T-helper 9 cell (primary cell): ENCODE results near the gene LIMCH1.

Experiments used
- DNase-seq: peaks from one replicate; pipeline ENCODE4 v3.0.0-alpha.2; 2020

The LIMCH1 gene

GRCh38 chr4:41569961-41570360 lies 32.0 kb downstream of the LIMCH1 start:
- no peak for DNase-seq

DNA sequence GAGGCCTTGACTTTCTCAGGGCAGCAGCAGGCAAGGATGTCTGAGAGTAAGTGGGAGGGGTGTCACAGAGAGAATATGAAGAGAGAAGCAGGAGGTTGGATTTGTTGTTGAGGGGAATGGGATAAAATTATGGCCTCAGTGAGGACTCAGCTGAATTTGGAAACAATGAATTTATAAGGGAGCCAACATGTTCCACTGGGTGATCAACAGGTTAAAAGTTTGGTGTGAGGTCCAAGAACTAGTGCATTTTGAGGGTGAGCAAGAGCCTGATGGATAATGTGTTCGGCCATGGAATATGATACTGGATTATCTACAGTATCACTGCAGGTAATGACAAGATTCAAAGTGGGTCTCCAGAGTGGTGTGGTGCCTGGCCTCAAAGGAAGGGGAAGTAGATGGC lies 33.5 kb downstream of the LIMCH1 start:
- no peak for DNase-seq

GRCh38 chr4:41572516-41572915 lies 34.6 kb downstream of the LIMCH1 start:
- DNase-seq = no peak

GRCh38 chr4:41572956-41573355 lies 35.0 kb downstream of the LIMCH1 start:
- DNase-seq = no peak

DNA sequence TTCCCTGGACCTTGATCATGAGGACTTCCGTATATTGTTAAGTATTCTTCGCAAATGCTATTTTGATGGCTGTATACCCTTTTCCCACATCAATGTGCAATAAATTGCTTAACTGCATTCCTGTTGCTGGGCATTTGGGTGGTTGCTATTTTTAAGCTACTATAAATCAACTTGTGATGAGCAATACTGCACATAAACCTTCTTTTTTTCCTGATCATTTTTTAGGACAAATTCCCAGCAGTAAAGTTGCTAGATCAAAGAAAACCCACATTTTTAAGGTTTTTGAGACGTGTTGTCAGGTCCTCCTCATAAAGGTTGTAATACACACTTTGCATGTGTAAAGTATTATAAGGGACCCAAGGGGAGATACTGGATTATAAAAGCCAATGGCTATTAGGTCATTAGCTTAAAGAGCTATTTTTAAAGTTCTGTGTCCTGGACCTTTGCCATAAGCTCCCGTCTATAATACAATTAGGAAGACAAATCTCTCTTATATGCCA lies 35.6 kb downstream of the LIMCH1 start:
- no peak for DNase-seq

DNA sequence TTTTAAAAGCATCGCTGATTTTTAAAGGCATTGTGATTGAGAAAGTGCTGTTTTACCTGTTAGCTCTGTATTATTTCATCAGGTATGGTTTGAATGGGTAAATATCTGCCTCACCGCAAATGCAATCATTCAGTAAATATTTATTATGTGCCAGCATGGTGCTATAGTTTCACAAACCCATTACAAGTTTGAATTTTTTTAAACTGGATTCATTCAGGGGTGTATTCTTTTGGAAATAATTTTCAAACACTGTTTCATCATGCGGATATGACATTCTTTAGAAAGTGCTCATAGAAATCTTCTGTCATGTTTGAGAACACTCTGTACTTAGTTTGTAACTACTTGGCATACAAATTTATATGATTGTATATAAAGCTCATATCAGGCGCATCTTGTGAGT lies 37.2 kb downstream of the LIMCH1 start:
- no peak for DNase-seq

GRCh38 chr4:41575665-41576064 lies 37.7 kb downstream of the LIMCH1 start:
- DNase-seq = no peak

- DNase-seq = no peak
Measured at GRCh38 chr4:41579043-41579442, 41.1 kb downstream of the LIMCH1 start.

- DNase-seq = no peak
Measured at GRCh38 chr4:41579526-41579925, 41.6 kb downstream of the LIMCH1 start.

- DNase-seq = no peak
Measured at GRCh38 chr4:41580007-41580406, 42.0 kb downstream of the LIMCH1 start.

GRCh38 chr4:41586675-41587225 lies 48.8 kb downstream of the LIMCH1 start:
- DNase-seq = no peak

DNA sequence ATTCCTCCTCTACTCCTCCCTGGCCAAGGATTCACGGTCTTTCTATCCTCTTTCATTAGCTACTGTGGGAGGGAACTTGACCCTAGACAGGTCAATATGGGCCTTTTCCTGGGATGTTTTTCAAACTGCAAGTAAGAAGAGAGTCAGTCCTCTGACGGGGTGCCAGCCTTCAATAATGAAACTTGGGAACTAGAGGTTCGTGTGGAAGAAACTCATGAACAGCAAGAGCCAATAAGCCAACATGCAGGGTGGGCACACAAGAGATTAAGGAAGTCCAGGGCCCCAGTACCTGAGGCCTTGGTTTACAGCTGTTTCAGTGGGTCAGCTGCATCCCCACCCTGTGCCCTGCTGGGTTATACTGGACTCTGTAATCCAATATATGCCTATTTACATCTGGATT lies 49.3 kb downstream of the LIMCH1 start:
- no peak for DNase-seq

DNA sequence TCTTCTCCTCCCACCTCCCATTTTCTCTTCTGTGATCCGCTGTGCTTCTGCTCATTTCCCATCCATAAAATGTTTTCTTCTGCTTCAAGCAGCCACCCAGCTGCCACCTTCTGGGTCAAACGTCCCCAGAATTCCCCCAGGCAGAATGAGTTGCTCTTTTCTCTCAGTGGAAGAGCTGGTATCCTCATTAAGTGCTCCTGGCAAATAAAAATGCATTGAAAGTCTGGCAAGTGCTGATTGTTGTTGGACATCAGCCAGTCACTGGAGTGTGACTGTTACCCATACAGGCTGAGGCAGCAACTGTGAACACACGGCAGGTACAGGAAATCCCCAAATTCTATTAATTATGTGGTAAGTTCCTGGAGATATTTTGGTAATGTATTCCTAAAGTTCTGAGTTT lies 52.6 kb downstream of the LIMCH1 start:
- no peak for DNase-seq

GRCh38 chr4:41594432-41594831 lies 56.5 kb downstream of the LIMCH1 start:
- no peak for DNase-seq

- DNase-seq = no peak
Measured at GRCh38 chr4:41597494-41597893, 59.5 kb downstream of the LIMCH1 start.

GRCh38 chr4:41598580-41598979 lies 60.6 kb downstream of the LIMCH1 start:
- no peak for DNase-seq

DNA sequence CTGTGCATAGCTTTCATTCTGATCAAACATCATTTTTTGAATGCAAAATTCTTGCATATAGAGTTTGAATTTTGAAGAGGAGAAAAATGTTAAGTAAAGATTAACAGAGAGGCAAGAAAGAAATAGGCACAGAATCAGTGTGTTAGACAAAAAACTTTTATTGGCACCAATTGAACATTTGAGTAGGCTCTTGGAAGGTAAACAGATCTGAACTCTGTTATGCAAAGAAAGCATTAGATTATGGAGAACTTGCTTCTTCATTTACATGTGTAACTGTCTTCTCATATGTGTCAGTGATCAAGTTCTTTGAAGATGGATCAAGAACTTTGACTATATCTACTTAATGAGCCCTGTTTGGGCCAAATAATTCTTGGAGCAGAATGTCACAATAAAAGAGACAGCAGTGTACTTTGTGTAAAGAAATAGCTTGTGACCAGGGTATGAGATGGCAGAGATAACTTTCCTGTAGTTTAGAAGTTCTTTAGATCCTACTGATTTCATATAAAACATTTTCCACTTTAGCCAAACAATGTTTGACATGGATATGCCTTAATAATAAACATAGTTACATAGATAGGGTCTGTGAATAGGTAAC lies 61.3 kb downstream of the LIMCH1 start:
- no peak for DNase-seq

- no peak for DNase-seq
Measured at GRCh38 chr4:41600243-41600912, 62.4 kb downstream of the LIMCH1 start.

GRCh38 chr4:41601025-41601424 lies 63.1 kb downstream of the LIMCH1 start:
- no peak for DNase-seq

DNA sequence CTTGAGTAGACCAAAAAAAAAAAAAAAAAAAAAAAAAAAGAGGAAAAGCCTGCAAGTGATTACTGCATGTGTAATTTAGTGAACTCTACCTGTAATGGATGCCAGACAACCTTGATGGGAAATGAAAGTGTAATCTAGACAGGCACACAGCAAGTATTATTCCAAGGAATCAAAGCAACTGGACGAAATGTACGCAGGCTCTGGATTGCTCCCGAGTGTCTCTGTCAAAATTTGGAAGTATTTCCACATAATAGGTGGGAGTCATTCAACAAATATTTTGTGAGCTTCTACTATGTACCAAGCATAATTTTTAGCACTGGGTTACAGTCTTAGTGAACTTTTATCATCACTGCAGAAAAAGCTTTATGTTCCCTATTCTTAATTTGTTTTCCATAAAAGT lies 64.2 kb downstream of the LIMCH1 start:
- no peak for DNase-seq

- DNase-seq = no peak
Measured at GRCh38 chr4:41602886-41603498, 65.0 kb downstream of the LIMCH1 start.

DNA sequence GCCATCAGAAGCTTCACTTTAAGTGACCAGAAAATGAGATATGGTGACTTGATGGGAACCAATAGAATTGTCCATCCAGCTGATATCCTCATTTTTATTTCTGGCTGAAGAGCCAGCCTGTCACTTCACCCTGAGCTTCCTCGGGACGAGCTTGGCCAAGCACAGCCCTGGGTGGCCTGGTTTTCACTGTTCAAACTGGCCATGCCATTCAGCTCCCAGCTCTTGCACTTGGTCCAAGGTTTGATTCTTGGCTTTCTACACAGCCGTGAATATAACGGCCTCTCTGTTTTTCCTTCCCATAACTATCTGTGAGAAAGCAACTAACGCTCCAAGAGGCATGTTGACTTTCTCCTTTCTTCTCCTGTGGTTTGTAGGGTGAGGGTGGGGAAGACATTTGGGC lies 71.9 kb downstream of the LIMCH1 start:
- DNase-seq = no peak

DNA sequence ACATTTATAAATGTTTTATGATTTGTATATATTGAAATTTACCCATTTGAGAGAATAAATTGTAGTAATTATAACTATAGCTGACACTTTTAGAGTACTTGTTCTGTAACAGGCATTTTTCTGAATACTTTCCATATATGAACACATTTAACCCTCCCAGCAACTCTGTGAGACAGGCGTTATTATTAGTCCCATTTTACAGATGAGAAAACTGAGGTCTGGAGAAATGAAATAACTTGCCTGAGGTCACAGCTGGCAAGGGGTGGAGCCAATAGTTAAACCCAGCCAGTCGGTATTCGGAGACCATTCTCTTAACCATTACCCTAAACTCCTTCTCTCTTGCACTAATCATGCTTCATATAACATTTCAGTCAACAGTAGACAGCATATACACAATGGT lies 72.5 kb downstream of the LIMCH1 start:
- no peak for DNase-seq
